Thyroid gland (tissue), 4 donors: ENCODE data around the gene ALPL. TPM values are rescaled to one million over a fixed set of nuclear protein-coding genes. Genes with fewer than 3 reads are reported as not detected.
"Not testable (repeated sequence)": the region's sequence is repeated elsewhere in the genome, so short reads cannot be mapped to it uniquely, and the experiment has no call there.

ENCODE experiments used
- DNase-seq, 2 donors: peaks; one replicate each; pipeline ENCODE4 v3.0.0-alpha.2; 2019
- H3K27ac ChIP-seq, 3 donors: fragments of 200-600 bp; sonication (generic); 1 replicate in 2 of 3; 2 replicates in 1 of 3; pipeline ENCODE4 v1.5.1; 2016 to 2019; ENCODE audit warnings: mild to moderate bottlenecking in 1 of 3, moderate library complexity in 1 of 3
- H3K27me3 ChIP-seq: fragments of 200-600 bp; sonication (generic); one replicate; pipeline ENCODE4 v1.5.1; 2019
- H3K36me3 ChIP-seq, 2 donors: fragments of 200-600 bp; sonication (generic); one replicate each; pipeline ENCODE4 v1.5.1; 2016 to 2019
- H3K4me1 ChIP-seq, 2 donors: fragments of 200-600 bp; sonication (generic); one replicate each; pipeline ENCODE4 v1.5.1; 2017 to 2019
- H3K4me3 ChIP-seq, 3 donors: fragments of 200-600 bp; sonication (generic); replicated peaks in 1 of 3; 1 replicate in 2 of 3; 2 replicates in 1 of 3; pipeline ENCODE4 v1.5.1; 2016; ENCODE audit warnings: mild to moderate bottlenecking in 1 of 3
- H3K9me3 ChIP-seq: fragments of 200-600 bp; sonication (generic); one replicate; pipeline ENCODE4 v1.5.1; 2017
- CTCF ChIP-seq, 6 experiments: fragments of 200-600 bp in 3 of 6; fragments of 450-650 bp in 3 of 6; sonication (generic) in 3 of 6; IDR thresholded peaks; one replicate each; pipeline ENCODE4 v1.5.1; 2016 to 2019; ENCODE audit warnings: antibody characterized with exemption in 6 of 6, mild to moderate bottlenecking in 2 of 6, inconsistent platforms in 1 of 6, moderate library complexity in 1 of 6
- POLR2A ChIP-seq, 2 donors: fragments of 450-650 bp; IDR thresholded peaks; one replicate each; pipeline ENCODE4 v1.6.1; 2017; ENCODE audit warnings: antibody characterized with exemption in 2 of 2, mild to moderate bottlenecking in 2 of 2, moderate library complexity in 1 of 2
- WGBS, 2 donors: methylation state at CpG; one replicate each; pipeline ENCODE4 v1.1.5; 2017; 5-methylcytosine and 5-hydroxymethylcytosine counted together
- intact Hi-C: fragments of 100-400 bp; cut with DNase I; formaldehyde crosslinking; loops from one replicate; pipeline ENCODE4 v1.15.1; 2023
- total RNA-seq, 4 donors: library from RNA; depleted of rRNA; stranded (reverse); fragments of >200 nt; gene quantifications; one replicate each; pipeline ENCODE4 v1.2.3, GENCODE V29; 2016

The ALPL gene
- total RNA-seq, 4 donors from 2014 or later: 4.0 to 15.6 (median 4.5) TPM

- Histone ChIP-seq H3K4me3 (no peak overlapping the region), H3K36me3 (no peaks in the 10 kb centered on the region), H3K27me3 (no peaks in the 10 kb centered on the region), H3K27ac (no peak overlapping the region), H3K9me3 (no peaks in the 10 kb centered on the region), H3K4me1 (no peaks in the 10 kb centered on the region)
- no peak for DNase-seq
- TF ChIP-seq CTCF (IDR thresholded peaks at IDR 0.05) (no peak), POLR2A (IDR thresholded peaks at IDR 0.05) (no peak)
- WGBS, 2 donors: 59 to 66% methylated on average over 8 of the region's 8 CpGs
- intact Hi-C loops: loop anchor here (10.0 kb wide), 1 partner anchor 190 kb away; no protein-coding TSS in a partner anchor
Measured at GRCh38 chr1:21565285-21565684, 56.1 kb downstream of the ALPL start.

GRCh38 chr1:21566361-21566760, 57.1 kb downstream of the ALPL start:
- H3K4me3 ChIP-seq, H3K27ac ChIP-seq, H3K36me3 ChIP-seq, DNase-seq, H3K4me1 ChIP-seq, H3K9me3 ChIP-seq, H3K27me3 ChIP-seq: not testable (repeated sequence)
- 91 to 92% methylated on average over 15 of the region's 15 CpGs for WGBS, 2 donors
- intact Hi-C loops: loop anchor here (10.0 kb wide), 1 partner anchor 192 kb away; no protein-coding TSS in a partner anchor

- Histone ChIP-seq H3K9me3 (no peaks in the 10 kb centered on the region), H3K4me1 (no peaks in the 10 kb centered on the region), H3K27ac (no peak overlapping the region), H3K4me3 (no peak overlapping the region), H3K27me3 (no peaks in the 10 kb centered on the region), H3K36me3 (no peaks in the 10 kb centered on the region)
- 86 to 90% methylated on average over 15 to 19 of the region's 24 CpGs for WGBS, 2 donors
- TF ChIP-seq CTCF (IDR thresholded peaks at IDR 0.05) (no peak), POLR2A (IDR thresholded peaks at IDR 0.05) (no peak)
- DNase-seq: no peak
- intact Hi-C loops: loop anchor here (10.0 kb wide), 1 partner anchor 193 kb away; no protein-coding TSS in a partner anchor
Measured at GRCh38 chr1:21567241-21568005, 58.2 kb downstream of the ALPL start.

- Histone ChIP-seq H3K4me3 (no peak overlapping the region), H3K27me3 (no peaks in the 10 kb centered on the region), H3K4me1 (no peaks in the 10 kb centered on the region), H3K27ac (no peak overlapping the region), H3K36me3 (no peaks in the 10 kb centered on the region), H3K9me3 (no peaks in the 10 kb centered on the region)
- intact Hi-C loops: loop anchor here (10.0 kb wide), 1 partner anchor 193 kb away; no protein-coding TSS in a partner anchor
- WGBS, 2 donors: 89% methylated on average over 15 of the region's 15 CpGs
- no peak for TF ChIP-seq CTCF (IDR thresholded peaks at IDR 0.05)
- no peak for TF ChIP-seq POLR2A (IDR thresholded peaks at IDR 0.05)
- DNase-seq: no peak
Measured at GRCh38 chr1:21568006-21568746, 59.0 kb downstream of the ALPL start.

- no peak overlapping the region for H3K4me3 ChIP-seq
- intact Hi-C loops: loop anchor here (10.0 kb wide), 1 partner anchor 194 kb away; no protein-coding TSS in a partner anchor
- H3K9me3 ChIP-seq: no peaks in the 10 kb centered on the region
- H3K27me3 ChIP-seq: no peaks in the 10 kb centered on the region
- H3K4me1 ChIP-seq: peaks cover 0 to 3% of the 10 kb centered on the region in 2 donors
- H3K36me3 ChIP-seq: no peaks in the 10 kb centered on the region
- TF ChIP-seq POLR2A (IDR thresholded peaks at IDR 0.05) (no peak), CTCF (IDR thresholded peaks at IDR 0.05) (no peak)
- 75 to 77% methylated on average over 9 to 10 of the region's 10 CpGs for WGBS, 2 donors
- DNase-seq: no peak
- no peak overlapping the region for H3K27ac ChIP-seq
Measured at GRCh38 chr1:21568809-21569385, 59.7 kb downstream of the ALPL start.
